HG02870 (cell line): Measurements from ENCODE around the gene RPS27L.

Experiments
- ATAC-seq: cut with Tn5 transposase; IDR thresholded peaks from one replicate; pipeline ENCODE4 v1.9.1; 2021; ENCODE audit warnings: mild to moderate bottlenecking, moderate library complexity; ENCODE audit not compliant: unreplicated experiment

Gene RPS27L

GRCh38 chr15:63188247-63188925, 31.1 kb upstream of the RPS27L start:
- ATAC-seq, result no peak

DNA sequence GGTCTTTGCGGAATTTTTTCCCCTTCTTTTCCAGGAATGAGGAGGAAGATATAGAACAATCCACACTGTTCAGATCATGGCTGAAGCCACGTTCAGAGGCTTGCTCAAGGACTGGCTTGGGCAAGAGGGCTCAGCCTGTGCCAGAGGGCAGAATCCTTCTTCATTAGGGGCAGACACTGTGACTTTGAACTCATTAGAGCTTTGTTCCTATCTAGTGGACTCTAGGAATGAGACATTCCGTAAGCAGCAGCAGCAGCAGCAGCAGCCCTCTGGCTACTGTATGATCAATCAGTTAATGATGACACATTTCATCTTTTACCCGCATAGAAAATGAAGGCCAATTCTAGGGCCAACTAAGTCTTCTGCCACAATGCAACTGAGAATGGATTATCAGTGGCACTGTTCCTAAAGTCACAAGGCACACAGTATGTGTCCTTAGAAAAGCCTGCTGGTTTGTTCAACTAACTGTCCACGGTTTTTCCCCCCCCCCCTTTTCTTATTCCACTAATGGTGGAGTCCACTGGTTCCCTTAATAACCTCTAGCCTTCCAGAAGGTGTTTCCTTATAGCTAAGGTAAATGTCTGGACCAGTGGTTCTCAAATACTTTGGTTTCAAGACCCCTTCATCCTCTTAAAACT, 30.4 kb upstream of the RPS27L start:
- no peak for ATAC-seq

DNA sequence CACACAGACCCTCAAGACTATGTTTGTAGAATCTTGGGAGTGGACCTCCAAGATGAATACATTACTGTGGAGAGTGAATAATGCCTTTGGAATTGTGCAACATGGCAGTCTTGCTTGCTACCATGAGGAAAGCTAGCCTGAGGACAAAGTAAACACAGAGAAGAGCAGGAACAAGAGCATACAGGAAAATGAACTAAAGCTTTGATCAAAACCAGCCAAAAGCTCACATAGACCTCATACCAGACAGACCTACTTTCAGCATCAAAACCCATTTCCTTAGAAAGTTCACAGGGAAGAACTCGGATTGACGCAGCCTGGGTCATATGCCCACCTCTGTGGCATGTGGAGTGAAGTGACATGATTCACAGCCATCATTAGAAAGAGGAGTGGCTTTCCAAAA, 28.8 kb upstream of the RPS27L start:
- ATAC-seq, result no peak

DNA sequence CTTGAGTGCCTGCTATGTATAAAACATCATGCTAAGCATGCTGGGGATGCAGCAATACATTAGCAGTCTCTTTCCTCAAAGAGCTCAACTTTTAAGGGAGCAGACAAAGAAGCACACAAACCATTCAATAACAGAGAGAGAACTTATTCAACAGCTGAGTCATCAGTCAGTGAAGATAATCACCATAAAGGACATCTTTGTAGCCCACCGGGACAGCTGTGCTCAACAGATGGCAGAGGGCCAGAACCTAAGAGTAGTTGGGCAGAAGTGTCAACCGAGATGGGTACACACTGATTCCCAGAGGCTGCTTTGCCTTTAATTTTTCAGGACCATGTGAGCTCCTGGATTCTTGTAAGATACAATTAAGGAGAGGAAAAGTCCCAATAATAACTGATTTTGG, 27.9 kb upstream of the RPS27L start:
- ATAC-seq, result no peak

GRCh38 chr15:63181648-63182047, 24.4 kb upstream of the RPS27L start:
- ATAC-seq, result no peak

DNA sequence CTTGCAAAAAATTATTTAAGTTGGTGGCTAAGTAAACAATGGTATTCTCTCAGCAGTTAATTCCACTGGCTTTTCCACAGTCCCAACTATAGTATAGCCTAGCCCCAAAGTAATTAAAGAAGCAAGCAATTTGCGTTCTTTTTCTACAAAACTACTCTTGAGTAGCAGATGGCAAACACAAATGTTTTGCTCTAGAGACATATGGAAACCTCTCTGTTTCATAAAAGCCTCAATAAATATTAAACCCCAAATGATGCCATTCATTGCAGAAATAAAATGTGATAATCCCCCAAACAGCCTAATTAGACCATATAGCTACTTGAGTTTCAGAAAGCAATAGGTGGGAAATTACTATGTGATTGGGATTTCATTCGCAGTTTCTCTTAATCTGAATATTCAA, 23.5 kb upstream of the RPS27L start:
- no peak for ATAC-seq

- ATAC-seq, result no peak
Observed at GRCh38 chr15:63178034-63178433, 20.8 kb upstream of the RPS27L start.

- no peak for ATAC-seq
Observed at GRCh38 chr15:63176302-63176701, 19.0 kb upstream of the RPS27L start.

- no peak for ATAC-seq
Observed at GRCh38 chr15:63172851-63173451, 15.7 kb upstream of the RPS27L start.

- no peak for ATAC-seq
Observed at GRCh38 chr15:63172376-63172775, 15.1 kb upstream of the RPS27L start.

- ATAC-seq, result no peak
Observed at GRCh38 chr15:63169788-63170187, 12.5 kb upstream of the RPS27L start.

DNA sequence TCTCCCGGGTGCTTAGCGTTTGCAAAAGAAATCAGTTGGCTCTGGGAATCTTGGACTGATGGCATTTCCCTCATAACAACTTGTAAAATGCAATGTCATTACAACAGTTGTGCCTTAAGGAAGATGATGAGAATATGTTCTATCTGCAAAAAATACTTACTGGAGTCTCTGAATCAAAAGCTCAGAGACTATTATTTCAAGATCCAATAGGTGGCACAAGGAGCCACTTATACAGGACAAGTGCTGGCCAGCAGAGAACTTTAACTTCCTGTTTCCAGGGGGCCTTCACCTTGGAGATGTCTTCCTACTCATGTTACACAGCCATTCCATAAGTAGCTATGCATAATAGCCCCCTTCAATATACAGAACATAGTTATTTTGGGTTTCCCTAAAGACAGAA, 8.9 kb upstream of the RPS27L start:
- ATAC-seq, result no peak

GRCh38 chr15:63165166-63165859, 8.0 kb upstream of the RPS27L start:
- ATAC-seq, result no peak

GRCh38 chr15:63163217-63163616, 5.9 kb upstream of the RPS27L start:
- ATAC-seq, result no peak

- no peak for ATAC-seq
Observed at GRCh38 chr15:63160638-63161037, 3.4 kb upstream of the RPS27L start.

GRCh38 chr15:63157891-63158431, 684 bp upstream of the RPS27L start:
- ATAC-seq, result no peak

DNA sequence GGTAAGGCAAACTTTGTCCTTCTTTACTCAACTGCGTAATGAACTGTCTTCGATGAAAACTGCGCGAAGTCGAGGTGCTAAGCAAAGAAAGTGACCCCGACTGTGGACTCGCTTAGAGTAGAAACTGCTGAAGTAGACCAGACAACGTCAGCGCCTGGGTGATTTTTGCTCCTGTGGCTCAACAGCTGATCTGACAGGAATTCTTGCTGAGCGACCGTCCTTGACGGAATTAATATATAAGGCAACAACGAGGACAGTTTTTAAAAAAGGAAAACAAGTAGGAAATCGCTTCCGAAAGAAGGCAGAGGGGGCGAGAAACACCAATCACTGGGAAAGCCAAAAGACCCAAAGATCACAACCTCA, 541 bp downstream of the RPS27L start:
- no peak for ATAC-seq

GRCh38 chr15:63156086-63156710, 1.1 kb downstream of the RPS27L start:
- no peak for ATAC-seq

DNA sequence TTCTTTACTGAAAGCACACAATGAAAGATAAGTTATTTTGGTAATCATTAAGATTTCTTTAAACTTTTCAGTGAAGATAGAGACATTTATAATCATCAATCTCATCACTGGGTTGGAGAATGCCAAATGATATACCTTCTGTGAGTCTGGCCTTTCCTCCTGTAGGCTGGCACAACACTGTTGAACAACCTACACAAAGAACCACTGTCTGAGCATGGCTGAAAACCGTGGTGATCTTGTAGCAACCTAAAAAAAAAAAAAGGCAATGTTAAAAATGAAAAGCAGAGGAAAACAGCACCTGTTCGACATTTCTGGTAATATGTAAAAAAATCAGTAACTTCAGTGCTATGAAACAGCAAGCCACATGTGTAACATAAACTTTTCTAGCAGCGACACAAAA, 1.8 kb downstream of the RPS27L start:
- no peak for ATAC-seq

GRCh38 chr15:63151665-63152064, 5.6 kb downstream of the RPS27L start:
- no peak for ATAC-seq

GRCh38 chr15:63146684-63147083, 10.6 kb downstream of the RPS27L start:
- ATAC-seq, result no peak
